B cell (primary cell): ENCODE data around the gene BAHCC1. TPM values are rescaled to one million over a fixed set of nuclear protein-coding genes. Genes with fewer than 3 reads are reported as not detected.
"Not testable (repeated sequence)": the region's sequence is repeated elsewhere in the genome, so short reads cannot be mapped to it uniquely, and the experiment has no call there.

Source experiments
- ATAC-seq: fragments of 200-7000 bp; cut with Tn5 transposase; one replicate; pipeline ENCODE4 v1.10.0; 2021; ENCODE audit warnings: low read depth, mild to moderate bottlenecking, moderate number of reproducible peaks, moderate library complexity
- CTCF ChIA-PET: fragments of 350-600 bp; sonication (Branson Sonifier 250); formaldehyde crosslinking; loops from one replicate; lab custom pipeline; 2021; ENCODE audit warnings: antibody characterized with exemption, inconsistent platforms; lab: Charles Lee
- POLR2A ChIA-PET: fragments of 350-600 bp; sonication (Branson Sonifier 250); formaldehyde crosslinking; loops from one replicate; lab custom pipeline; 2021; ENCODE audit warnings: antibody characterized with exemption; lab: Charles Lee
- DNase-seq: peaks from one replicate; pipeline ENCODE4 v3.0.0; 2013
- H2AFZ ChIP-seq: 2 replicates; pipeline ENCODE4 v1.6.1; 2012; ENCODE audit warnings: mild to moderate bottlenecking, low read depth, low read length; ENCODE audit not compliant: insufficient read depth, poor library complexity, severe bottlenecking
- H3K27ac ChIP-seq, 2 donors: 1 replicate in 1 of 2; 2 replicates in 1 of 2; pipeline ENCODE4 v1.5.1; 2012 to 2013; ENCODE audit warnings: low read length in 2 of 2, mild to moderate bottlenecking in 2 of 2, moderate library complexity in 1 of 2
- H3K27me3 ChIP-seq, 4 experiments: fragments of 200-600 bp in 1 of 4; sonication (generic) in 1 of 4; replicated peaks in 1 of 4; 1 replicate in 2 of 4; 2 replicates in 2 of 4; pipeline versions ENCODE4 v1.6.1 to v1.7.0; 2013 to 2016; ENCODE audit warnings: low read length in 3 of 4, mild to moderate bottlenecking in 2 of 4, mixed read lengths in 1 of 4, moderate library complexity in 1 of 4; ENCODE audit not compliant: insufficient read depth in 4 of 4, control insufficient read depth in 3 of 4; ENCODE audit errors: control extremely low read depth in 1 of 4
- H3K36me3 ChIP-seq, 2 experiments: replicated peaks in 1 of 2; 1 replicate in 1 of 2; 2 replicates in 1 of 2; pipeline versions ENCODE4 v1.6.1 to v1.7.1; 2013; ENCODE audit warnings: low read length in 1 of 2; ENCODE audit not compliant: insufficient read depth in 2 of 2, control insufficient read depth in 1 of 2; ENCODE audit errors: control extremely low read depth in 1 of 2, extremely low read depth in 1 of 2
- H3K4me1 ChIP-seq, 2 donors: fragments of 200-600 bp in 1 of 2; sonication (generic) in 1 of 2; 1 replicate in 1 of 2; 2 replicates in 1 of 2; pipeline versions ENCODE4 v1.5.1 to v1.6.1; 2013 to 2017; ENCODE audit warnings: low read length in 2 of 2; ENCODE audit not compliant: control insufficient read depth in 2 of 2, insufficient read depth in 2 of 2
- H3K4me2 ChIP-seq: replicated peaks from 2 replicates; pipeline ENCODE3; 2012; ENCODE audit warnings: mild to moderate bottlenecking, low read depth, low read length; ENCODE audit not compliant: poor library complexity, severe bottlenecking
- H3K4me3 ChIP-seq, 5 experiments: fragments of 200-600 bp in 1 of 5; sonication (generic) in 1 of 5; 1 replicate in 3 of 5; 2 replicates in 2 of 5; pipeline versions ENCODE4 v1.5.1 to v1.7.0; 2011 to 2016; ENCODE audit warnings: low read length in 4 of 5, mild to moderate bottlenecking in 4 of 5, low read depth in 2 of 5, control low read depth in 1 of 5, moderate library complexity in 1 of 5; ENCODE audit not compliant: insufficient read depth in 1 of 5; ENCODE audit errors: control extremely low read depth in 1 of 5, extremely low read depth in 1 of 5
- H3K79me2 ChIP-seq: fragments of 200-600 bp; sonication (generic); one replicate; pipeline ENCODE4 v1.6.0; 2016; ENCODE audit warnings: low read length; ENCODE audit not compliant: control insufficient read depth, insufficient read depth
- H3K9ac ChIP-seq: fragments of 200-600 bp; sonication (generic); 2 replicates; pipeline ENCODE4 v1.6.1; 2017; ENCODE audit warnings: mild to moderate bottlenecking, low read length, moderate library complexity
- H3K9me3 ChIP-seq, 3 donors: one replicate each; pipeline versions ENCODE4 v1.6.1 to v1.7.1; 2013; ENCODE audit warnings: low read length in 2 of 3; ENCODE audit not compliant: control insufficient read depth in 2 of 3, insufficient read depth in 1 of 3; ENCODE audit errors: control extremely low read depth in 1 of 3
- H4K20me1 ChIP-seq: 2 replicates; pipeline ENCODE4 v1.6.0; 2012; ENCODE audit warnings: mild to moderate bottlenecking, low read length; ENCODE audit not compliant: insufficient read depth, control insufficient read depth, poor library complexity, severe bottlenecking
- H3K27ac Mint-ChIP-seq: one replicate; pipeline ENCODE4 v1.8.0; 2021; ENCODE audit warnings: mixed read lengths
- H3K27me3 Mint-ChIP-seq: one replicate; pipeline ENCODE4 v1.8.0; 2021; ENCODE audit warnings: mixed read lengths
- H3K4me1 Mint-ChIP-seq: one replicate; pipeline ENCODE4 v1.8.0; 2021; ENCODE audit warnings: mixed read lengths
- H3K4me3 Mint-ChIP-seq: one replicate; pipeline ENCODE4 v1.8.0; 2021; ENCODE audit warnings: mixed read lengths
- H3K9me3 Mint-ChIP-seq: one replicate; pipeline ENCODE4 v1.8.0; 2022; ENCODE audit warnings: mixed read lengths; ENCODE audit not compliant: insufficient read depth
- CTCF ChIP-seq: fragments of 200-600 bp; IDR thresholded peaks from one replicate; pipeline ENCODE4 v1.8.0; 2022; ENCODE audit warnings: antibody characterized with exemption, mild to moderate bottlenecking
- EZH2 ChIP-seq: IDR thresholded peaks from 2 replicates; pipeline ENCODE4 v1.6.1; 2012; ENCODE audit warnings: borderline replicate concordance, low read depth, mild to moderate bottlenecking, moderate library complexity, low read length; ENCODE audit not compliant: insufficient read depth, poor library complexity, severe bottlenecking
- WGBS: methylation state at CpG from one replicate; pipeline ENCODE4 v1.1.5; 2013; ENCODE audit warnings: missing lambda C conversion rate; ENCODE audit not compliant: insufficient coverage; 5-methylcytosine and 5-hydroxymethylcytosine counted together
- intact Hi-C: fragments of 100-400 bp; cut with micrococcal nuclease; formaldehyde crosslinking; loops from one replicate; pipeline ENCODE4 v1.10.0; 2022
- polyA plus RNA-seq: library from polyadenylated mRNA; depleted of rRNA; stranded (reverse); fragments of >200 nt; gene quantifications from 2 replicates; pipeline ENCODE4 v1.2.3, GENCODE V29; 2012
- total RNA-seq, 2 donors: library from RNA; stranded (reverse); fragments of 120-200 nt in 1 of 2; gene quantifications; 1 replicate in 1 of 2; 2 replicates in 1 of 2; pipeline versions ENCODE4 v1.2.3 to v1.2.4, GENCODE V29; 2013 to 2022

The BAHCC1 gene
- total and polyA plus RNA-seq, 2 donors (not counting 1 experiment from before 2014, with no cell fraction given) = 0.12 to 0.48 TPM

- H3K9me3 Mint-ChIP-seq = no peaks in the 10 kb centered on the region
- Histone ChIP-seq H3K4me1 (peaks cover 9 to 17% of the 10 kb centered on the region in 2 donors), H3K9ac (no peak overlapping the region), H3K79me2 (no peaks in the 10 kb centered on the region), H3K27me3 (peaks cover 0 to 20% (median 7%) of the 10 kb centered on the region in 4 experiments), H3K4me3 (no peak overlapping the region), H3K9me3 (peaks cover 0 to 11% (median 0%) of the 10 kb centered on the region in 3 donors), H3K27ac (no peak overlapping the region), H2AFZ (no peak overlapping the region), H4K20me1 (peaks cover 5% of the 10 kb centered on the region), H3K36me3 (no peaks in the 10 kb centered on the region), H3K4me2 (no peak overlapping the region)
- no peak for ATAC-seq
- 89% methylated on average over 28 of the region's 28 CpGs for WGBS
- ChIA-PET CTCF (no interaction called here), POLR2A (no interaction called here)
- H3K4me3 Mint-ChIP-seq = no peak overlapping the region
- TF ChIP-seq EZH2 = no peak
- no peak overlapping the region for H3K27ac Mint-ChIP-seq
- intact Hi-C loops = no loop called here
- peaks cover 7% of the 10 kb centered on the region for H3K4me1 Mint-ChIP-seq
- no peak for DNase-seq
- peaks cover 10% of the 10 kb centered on the region for H3K27me3 Mint-ChIP-seq
Observed at GRCh38 chr17:81349397-81350319, 45.6 kb upstream of the BAHCC1 start.

- peaks cover 2 to 10% of the 10 kb centered on the region in 2 donors for H3K4me1 ChIP-seq
- no peaks in the 10 kb centered on the region for H4K20me1 ChIP-seq
- TF ChIP-seq CTCF (no peak), EZH2 (no peak)
- peaks cover 0 to 5% (median 0%) of the 10 kb centered on the region in 3 donors for H3K9me3 ChIP-seq
- no peak for DNase-seq
- no peaks in the 10 kb centered on the region for H3K36me3 ChIP-seq
- no peak overlapping the region for H3K9ac ChIP-seq
- WGBS = 92% methylated on average over 7 of the region's 8 CpGs
- peaks cover 0 to 13% (median 3%) of the 10 kb centered on the region in 4 experiments for H3K27me3 ChIP-seq
- no peak overlapping the region for H3K27ac ChIP-seq
- ChIA-PET CTCF (no interaction called here), POLR2A (no interaction called here)
- ATAC-seq = no peak
- no peak overlapping the region for H2AFZ ChIP-seq
- peaks cover 3% of the 10 kb centered on the region for H3K4me1 Mint-ChIP-seq
- no peaks in the 10 kb centered on the region for H3K79me2 ChIP-seq
- H3K9me3 Mint-ChIP-seq = no peaks in the 10 kb centered on the region
- no peak overlapping the region for H3K4me3 ChIP-seq
- no peak overlapping the region for H3K4me2 ChIP-seq
- no peak overlapping the region for H3K4me3 Mint-ChIP-seq
- peaks cover 16% of the 10 kb centered on the region for H3K27me3 Mint-ChIP-seq
- no peak overlapping the region for H3K27ac Mint-ChIP-seq
- intact Hi-C loops = no loop called here
Observed at GRCh38 chr17:81350320-81350890, 44.9 kb upstream of the BAHCC1 start.

GRCh38 chr17:81351329-81352052 lies 43.8 kb upstream of the BAHCC1 start:
- H3K79me2 ChIP-seq, POLR2A ChIA-PET, H3K9ac ChIP-seq, ATAC-seq, H3K27ac ChIP-seq, H3K4me1 Mint-ChIP-seq, intact Hi-C loops, H3K4me1 ChIP-seq, H3K9me3 Mint-ChIP-seq, H3K36me3 ChIP-seq, H3K4me2 ChIP-seq, H4K20me1 ChIP-seq, CTCF ChIA-PET, H2AFZ ChIP-seq, DNase-seq, H3K4me3 ChIP-seq, H3K9me3 ChIP-seq, H3K27ac Mint-ChIP-seq: not testable (repeated sequence)
- 73% methylated on average over 11 of the region's 25 CpGs for whole genome bisulfite sequencing
- peaks cover 0 to 10% (median 2%) of the 10 kb centered on the region in 4 experiments for H3K27me3 ChIP-seq
- H3K4me3 Mint-ChIP-seq = peak overlapping the region; percentile 19
- peaks cover 16% of the 10 kb centered on the region for H3K27me3 Mint-ChIP-seq
